ENCODE measurements around the gene KRT4. TPM values are rescaled to one million over a fixed set of nuclear protein-coding genes. Genes with fewer than 3 reads are reported as not detected.

KRT4 gene
- polyA plus RNA-seq, 1 donor from 2014 or later = not detected

DNA sequence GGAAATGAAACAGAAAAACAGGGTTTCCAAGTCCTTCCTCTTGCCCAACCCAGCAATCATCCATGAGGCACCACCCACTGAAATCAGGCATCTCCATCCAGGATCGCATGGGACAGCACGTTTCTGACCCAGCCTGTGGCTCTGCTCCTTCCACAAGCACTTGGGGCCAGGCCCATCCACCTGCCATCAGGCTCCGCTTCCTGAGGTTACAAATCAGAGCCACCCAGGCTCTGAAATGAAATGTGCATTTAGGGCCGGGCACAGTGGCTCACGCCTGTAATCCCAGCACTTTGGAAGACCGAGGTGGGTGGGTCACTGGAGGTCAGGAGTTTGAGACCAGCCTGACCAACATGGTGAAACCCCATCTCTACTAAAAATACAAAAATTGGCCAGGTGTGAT is 35.6 kb upstream of the KRT4 start:
- no peak for TF ChIP-seq CTCF (IDR thresholded peaks at IDR 0.05; ENCODE audit: poor library complexity, severe bottlenecking)
- TF ChIP-seq POLR2AphosphoS5 (IDR thresholded peaks at IDR 0.05) = no peak
- TF ChIP-seq REST (IDR thresholded peaks at IDR 0.05; ENCODE audit: borderline replicate concordance) = no peak
- no peak overlapping the region for H3K4me3 ChIP-seq (ENCODE audit: low read length)
- no peaks in the 10 kb centered on the region for H3K27me3 ChIP-seq (ENCODE audit: insufficient read depth, low read depth, low read length)
- no peaks in the 10 kb centered on the region for H3K36me3 ChIP-seq (ENCODE audit: insufficient read depth, low read length)
- H3K9me3 ChIP-seq (ENCODE audit: low read length) = no peaks in the 10 kb centered on the region
- H3F3A ChIP-seq (ENCODE audit: insufficient read depth, low read length, poor library complexity, severe bottlenecking) = no peaks in the 10 kb centered on the region
- no peaks in the 10 kb centered on the region for H4K20me1 ChIP-seq (ENCODE audit: insufficient read depth)
- H3K27ac ChIP-seq (ENCODE audit: low read length) = no peak overlapping the region
- no peak overlapping the region for H3K4me2 ChIP-seq (ENCODE audit: low read length)
- no peak overlapping the region for H3K9ac ChIP-seq (ENCODE audit: low read length)
- no peaks in the 10 kb centered on the region for H3K79me2 ChIP-seq (replicated peaks; ENCODE audit: insufficient read depth, low read length)
- no peaks in the 10 kb centered on the region for H3K9me2 ChIP-seq (ENCODE audit: insufficient read depth, low read length)
- no peak overlapping the region for H2AFZ ChIP-seq (ENCODE audit: low read depth, low read length)

GRCh38 chr12:52848661-52849255 is 34.8 kb upstream of the KRT4 start, which contains the start of gene KRT78:
Gene KRT78 (minus strand): TSS chr12:52848994. CDS start chr12:52848930, 64 bp downstream.
- H3K9me3 ChIP-seq (ENCODE audit: low read length) = no peaks in the 10 kb centered on the region
- no peaks in the 10 kb centered on the region for H3F3A ChIP-seq (ENCODE audit: insufficient read depth, low read length, poor library complexity, severe bottlenecking)
- TF ChIP-seq CTCF (IDR thresholded peaks at IDR 0.05; ENCODE audit: poor library complexity, severe bottlenecking) (no peak), EP300 (conservative IDR thresholded peaks at IDR 0.05; ENCODE audit: poor library complexity, severe bottlenecking) (no peak)
- no peak within 1 kb of the TSS for H3K4me3 ChIP-seq (ENCODE audit: low read length)
- H3K27ac ChIP-seq (ENCODE audit: low read length) = no peak within 1 kb of the TSS
- no peaks in the 10 kb centered on the region for H3K79me2 ChIP-seq (replicated peaks; ENCODE audit: insufficient read depth, low read length)
- no peak within 1 kb of the TSS for H3K4me2 ChIP-seq (ENCODE audit: low read length)
- H3K27me3 ChIP-seq (ENCODE audit: insufficient read depth, low read depth, low read length) = no peaks in the 10 kb centered on the region
- H3K9me2 ChIP-seq (ENCODE audit: insufficient read depth, low read length) = no peaks in the 10 kb centered on the region
- H4K20me1 ChIP-seq (ENCODE audit: insufficient read depth) = no peaks in the 10 kb centered on the region
- H3K36me3 ChIP-seq (ENCODE audit: insufficient read depth, low read length) = no peaks in the 10 kb centered on the region
- H3K9ac ChIP-seq (ENCODE audit: low read length) = no peak within 1 kb of the TSS
- H2AFZ ChIP-seq (ENCODE audit: low read depth, low read length) = no peak within 1 kb of the TSS

All from neural cell (in vitro differentiated cells).